IMR-90 (cell line): ENCODE measurements around the gene AAR2.

Experiments used
- CEBPB ChIP-seq: IDR thresholded peaks from 2 replicates; pipeline ENCODE4 v1.6.1; 2012; ENCODE audit warnings: low read depth, low read length, improper control_type of control experiment
- CHD1 ChIP-seq: IDR thresholded peaks from 2 replicates; pipeline ENCODE4 v1.6.1; 2012; ENCODE audit warnings: low read depth, low read length, improper control_type of control experiment
- MAZ ChIP-seq: IDR thresholded peaks from 2 replicates; pipeline ENCODE4 v1.6.1; 2012; ENCODE audit warnings: low read depth, mild to moderate bottlenecking, low read length, improper control_type of control experiment, moderate library complexity, borderline replicate concordance
- POLR2A ChIP-seq: IDR thresholded peaks from 2 replicates; pipeline ENCODE4 v1.6.1; 2012; ENCODE audit warnings: mild to moderate bottlenecking, low read depth, low read length
- RAD21 ChIP-seq: IDR thresholded peaks from 2 replicates; pipeline ENCODE4 v1.6.1; 2012; ENCODE audit warnings: low read length, improper control_type of control experiment
- RFX5 ChIP-seq: IDR thresholded peaks from 2 replicates; pipeline ENCODE4 v1.8.0; 2012; ENCODE audit warnings: low read depth, mild to moderate bottlenecking, low read length, moderate library complexity
- SMC3 ChIP-seq: fragments of 150-350 bp; IDR thresholded peaks from 2 replicates; pipeline ENCODE4 v1.6.1; 2016; ENCODE audit warnings: low read depth, mild to moderate bottlenecking, antibody characterized with exemption, low read length, moderate library complexity
- USF2 ChIP-seq: fragments of 150-350 bp; IDR thresholded peaks from 2 replicates; pipeline ENCODE4 v1.6.1; 2017; ENCODE audit warnings: mild to moderate bottlenecking, antibody characterized with exemption, low read length, low read depth
- TF ChIP-seq, protein P1 (sequence below): conservative IDR thresholded peaks from 2 replicates; pipeline ENCODE4 v1.5.1; 2012; ENCODE audit warnings: mild to moderate bottlenecking, low read depth, low read length, improper control_type of control experiment

DNA sequence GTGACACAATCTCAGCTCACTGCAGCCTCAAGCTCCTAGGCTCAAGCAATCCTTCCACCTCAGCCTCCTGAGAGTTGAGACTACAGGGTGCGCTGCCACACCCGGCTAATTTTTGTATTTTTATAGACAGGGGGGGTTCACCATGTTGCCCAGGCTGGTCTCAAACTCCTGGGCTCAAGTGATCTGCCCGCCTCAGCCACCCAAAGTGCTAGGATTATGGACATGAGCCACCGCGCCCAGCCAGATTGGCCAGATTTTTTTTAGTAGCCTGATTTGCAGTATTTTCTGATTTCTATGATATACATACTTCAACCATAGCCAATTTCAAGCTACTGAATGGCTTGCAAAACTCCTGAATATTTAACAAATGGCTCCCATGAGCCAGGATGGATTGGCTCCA is 48.5 kb downstream of the AAR2 start:
- TF ChIP-seq RAD21 (no peak), USF2 (no peak), RFX5 (no peak), POLR2A (no peak), CEBPB (no peak), CHD1 (no peak), SMC3 (no peak), MAZ (no peak)
- TF ChIP-seq, protein P1, sequence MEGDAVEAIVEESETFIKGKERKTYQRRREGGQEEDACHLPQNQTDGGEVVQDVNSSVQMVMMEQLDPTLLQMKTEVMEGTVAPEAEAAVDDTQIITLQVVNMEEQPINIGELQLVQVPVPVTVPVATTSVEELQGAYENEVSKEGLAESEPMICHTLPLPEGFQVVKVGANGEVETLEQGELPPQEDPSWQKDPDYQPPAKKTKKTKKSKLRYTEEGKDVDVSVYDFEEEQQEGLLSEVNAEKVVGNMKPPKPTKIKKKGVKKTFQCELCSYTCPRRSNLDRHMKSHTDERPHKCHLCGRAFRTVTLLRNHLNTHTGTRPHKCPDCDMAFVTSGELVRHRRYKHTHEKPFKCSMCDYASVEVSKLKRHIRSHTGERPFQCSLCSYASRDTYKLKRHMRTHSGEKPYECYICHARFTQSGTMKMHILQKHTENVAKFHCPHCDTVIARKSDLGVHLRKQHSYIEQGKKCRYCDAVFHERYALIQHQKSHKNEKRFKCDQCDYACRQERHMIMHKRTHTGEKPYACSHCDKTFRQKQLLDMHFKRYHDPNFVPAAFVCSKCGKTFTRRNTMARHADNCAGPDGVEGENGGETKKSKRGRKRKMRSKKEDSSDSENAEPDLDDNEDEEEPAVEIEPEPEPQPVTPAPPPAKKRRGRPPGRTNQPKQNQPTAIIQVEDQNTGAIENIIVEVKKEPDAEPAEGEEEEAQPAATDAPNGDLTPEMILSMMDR, result no peak
